ENCODE results near the gene FOXQ1. TPM values are rescaled to one million over a fixed set of nuclear protein-coding genes. Genes with fewer than 3 reads are reported as not detected.

FOXQ1 gene
- total RNA-seq, 1 experiment from 2014 or later = 55.8 TPM

DNA sequence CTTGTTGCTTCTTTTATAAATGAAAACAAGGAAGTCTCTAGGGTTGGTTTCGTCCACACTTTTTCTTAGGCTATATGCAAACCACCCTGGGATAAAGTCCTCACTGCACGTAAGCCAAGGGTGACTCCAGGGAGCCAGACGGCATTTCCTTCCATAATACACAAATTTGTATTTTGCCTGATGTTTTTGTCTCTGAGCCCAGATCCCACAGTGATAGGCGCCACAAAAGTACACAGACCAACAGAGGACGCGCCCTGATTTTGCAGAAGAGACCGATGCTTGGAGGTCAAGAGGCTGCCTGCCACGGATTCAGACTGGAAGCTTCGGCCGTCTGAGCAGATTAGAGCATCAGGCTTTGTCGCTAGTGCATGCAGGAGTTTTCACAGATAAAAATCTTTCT is 22.8 kb downstream of the FOXQ1 start:
- Histone ChIP-seq H3K27ac (peak overlapping the region; percentile 98), H3K4me2 (peak overlapping the region; percentile 80), H3K4me3 (peak overlapping the region; percentile 42), H2AFZ (no peak overlapping the region), H3K4me1 (replicated peaks; ENCODE audit: insufficient read depth) (peaks cover 63% of the 10 kb centered on the region), H4K20me1 (ENCODE audit: insufficient read depth) (no peaks in the 10 kb centered on the region), H3K27me3 (ENCODE audit: insufficient read depth, low read depth) (no peaks in the 10 kb centered on the region), H3K36me3 (ENCODE audit: low read depth) (no peaks in the 10 kb centered on the region), H3K79me2 (ENCODE audit: low read depth) (no peaks in the 10 kb centered on the region), H3F3A (ENCODE audit: insufficient read depth, low read depth) (peaks cover 55% of the 10 kb centered on the region), H3K9me3 (ENCODE audit: insufficient read depth, low read depth) (0 out of 2 replicates have a peak, but pooled peaks cover 3% of the 10 kb centered on the region), H3K9me2 (ENCODE audit: insufficient read depth) (no peaks in the 10 kb centered on the region)
- ChIA-PET CTCF (interaction anchor here (0.6 to 1.6 kb wide), 3 partner anchors 9 to 642 kb away, joined by 3 to 4 read pairs (median 4); partner anchors contain the start of gene EXOC2), POLR2A (ENCODE audit: unreplicated experiment) (interaction anchor here (0.7 to 2.0 kb wide), 4 partner anchors 9 to 170 kb away, joined by 3 to 39 read pairs (median 13); partner anchors contain the start of gene FOXQ1)
- BruUV-seq (replicated peaks) = TSS peak; percentile 75
- intact Hi-C loops (cut with micrococcal nuclease; ENCODE audit: unreplicated experiment) = loop anchor here (1.0 to 5.0 kb wide), 7 partner anchors 8 to 718 kb away; no protein-coding TSS in a partner anchor
- no peak for TF ChIP-seq EZH2 (IDR thresholded peaks at IDR 0.05; ENCODE audit: low read depth)
- TF ChIP-seq, protein P1, sequence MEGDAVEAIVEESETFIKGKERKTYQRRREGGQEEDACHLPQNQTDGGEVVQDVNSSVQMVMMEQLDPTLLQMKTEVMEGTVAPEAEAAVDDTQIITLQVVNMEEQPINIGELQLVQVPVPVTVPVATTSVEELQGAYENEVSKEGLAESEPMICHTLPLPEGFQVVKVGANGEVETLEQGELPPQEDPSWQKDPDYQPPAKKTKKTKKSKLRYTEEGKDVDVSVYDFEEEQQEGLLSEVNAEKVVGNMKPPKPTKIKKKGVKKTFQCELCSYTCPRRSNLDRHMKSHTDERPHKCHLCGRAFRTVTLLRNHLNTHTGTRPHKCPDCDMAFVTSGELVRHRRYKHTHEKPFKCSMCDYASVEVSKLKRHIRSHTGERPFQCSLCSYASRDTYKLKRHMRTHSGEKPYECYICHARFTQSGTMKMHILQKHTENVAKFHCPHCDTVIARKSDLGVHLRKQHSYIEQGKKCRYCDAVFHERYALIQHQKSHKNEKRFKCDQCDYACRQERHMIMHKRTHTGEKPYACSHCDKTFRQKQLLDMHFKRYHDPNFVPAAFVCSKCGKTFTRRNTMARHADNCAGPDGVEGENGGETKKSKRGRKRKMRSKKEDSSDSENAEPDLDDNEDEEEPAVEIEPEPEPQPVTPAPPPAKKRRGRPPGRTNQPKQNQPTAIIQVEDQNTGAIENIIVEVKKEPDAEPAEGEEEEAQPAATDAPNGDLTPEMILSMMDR (conservative IDR thresholded peaks at IDR 0.05) = no peak
- no peak for DNase-seq

DNA sequence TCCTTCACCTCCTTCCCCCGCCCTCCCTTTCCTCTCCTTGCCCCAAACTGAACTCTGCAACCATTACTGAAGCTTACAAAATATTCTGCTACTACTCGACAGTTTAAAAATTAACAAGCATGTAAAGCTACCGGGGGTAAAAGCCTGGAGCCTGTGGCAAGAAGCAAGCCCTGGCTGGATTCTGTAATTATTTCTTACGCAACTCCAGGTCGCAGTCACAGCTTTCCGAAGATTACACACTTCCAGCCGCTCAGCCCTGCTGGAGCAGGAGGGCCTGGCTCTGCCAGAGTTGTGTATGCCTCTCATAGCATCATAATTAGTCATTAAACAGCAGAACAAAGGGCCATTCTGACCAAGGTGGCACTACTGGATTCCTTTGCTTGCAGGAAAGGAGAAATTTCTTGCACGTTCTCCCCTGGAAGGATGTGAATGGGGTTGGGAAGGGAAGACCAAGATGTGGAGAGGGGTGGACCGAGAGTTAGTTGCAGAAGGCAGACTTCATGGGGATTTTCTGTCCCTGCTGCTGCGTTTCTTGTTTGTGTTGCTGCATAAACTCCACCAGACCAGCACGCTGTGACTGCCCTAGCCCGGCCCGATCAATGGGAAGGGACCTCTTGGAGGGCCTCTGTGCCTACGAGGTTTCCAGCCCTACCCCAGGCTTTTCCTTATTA is 23.6 kb downstream of the FOXQ1 start:
- H3K27me3 ChIP-seq (ENCODE audit: insufficient read depth, low read depth) = no peaks in the 10 kb centered on the region
- intact Hi-C loops (cut with micrococcal nuclease; ENCODE audit: unreplicated experiment) = loop anchor here (1.0 to 5.0 kb wide), 11 partner anchors 24 to 1147 kb away; no protein-coding TSS in a partner anchor
- BruUV-seq (replicated peaks) = no TSS peak
- peaks cover 55% of the 10 kb centered on the region for H3F3A ChIP-seq (ENCODE audit: insufficient read depth, low read depth)
- no peak overlapping the region for H2AFZ ChIP-seq
- peak overlapping the region; percentile 48 for H3K4me3 ChIP-seq
- H3K27ac ChIP-seq = peak overlapping the region; percentile 98
- H3K4me2 ChIP-seq = peak overlapping the region; percentile 89
- no peaks in the 10 kb centered on the region for H4K20me1 ChIP-seq (ENCODE audit: insufficient read depth)
- H3K4me1 ChIP-seq (replicated peaks; ENCODE audit: insufficient read depth) = peaks cover 63% of the 10 kb centered on the region
- H3K9me2 ChIP-seq (ENCODE audit: insufficient read depth) = no peaks in the 10 kb centered on the region
- no peaks in the 10 kb centered on the region for H3K36me3 ChIP-seq (ENCODE audit: low read depth)
- H3K79me2 ChIP-seq (ENCODE audit: low read depth) = no peaks in the 10 kb centered on the region
- no peaks in the 10 kb centered on the region for H3K9me3 ChIP-seq (ENCODE audit: insufficient read depth, low read depth)
- ChIA-PET POLR2A (ENCODE audit: unreplicated experiment) (interaction anchor here (0.6 to 2.0 kb wide), 6 partner anchors 10 to 170 kb away, joined by 3 to 39 read pairs (median 12); partner anchors contain the start of gene FOXQ1), CTCF (interaction anchor here (0.6 to 1.9 kb wide), 8 partner anchors 10 to 743 kb away, joined by 3 to 18 read pairs (median 4); partner anchors contain the start of gene FOXQ1)
- peak; percentile 88 to 97 for DNase-seq
- TF ChIP-seq, protein P1 (conservative IDR thresholded peaks at IDR 0.05) = no peak
- no peak for TF ChIP-seq EZH2 (IDR thresholded peaks at IDR 0.05; ENCODE audit: low read depth)

DNA sequence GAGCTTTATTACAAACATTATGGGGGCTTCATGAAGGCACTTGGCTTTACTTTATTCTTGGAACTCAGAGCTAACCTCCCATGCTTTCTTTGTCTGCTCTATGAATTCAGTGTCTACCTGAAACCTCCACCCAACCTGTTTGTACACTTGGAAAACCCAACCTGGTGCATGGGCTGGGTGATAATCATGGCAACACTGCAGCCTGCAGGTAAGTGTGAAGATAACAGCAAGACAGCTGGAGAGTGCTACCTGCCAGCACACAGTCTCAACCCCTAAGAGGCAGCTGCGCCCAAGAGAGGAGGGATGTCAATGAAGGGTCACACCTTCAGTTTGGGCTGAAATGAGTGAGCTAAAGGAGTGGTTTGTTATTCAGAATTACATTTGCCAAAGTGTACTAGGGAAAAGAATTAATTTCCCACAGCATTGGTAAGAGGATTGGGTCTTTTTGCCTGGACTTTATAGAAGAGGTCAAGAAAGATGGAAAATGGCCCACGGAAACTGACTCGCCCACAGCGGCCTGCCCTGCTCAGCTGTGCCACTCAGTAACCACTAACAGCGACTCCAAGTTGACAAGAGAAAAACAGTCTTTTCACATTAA is 24.4 kb downstream of the FOXQ1 start:
- Histone ChIP-seq H3K79me2 (ENCODE audit: low read depth) (no peaks in the 10 kb centered on the region), H2AFZ (no peak overlapping the region), H3K4me2 (peak overlapping the region; percentile 89), H3K27me3 (ENCODE audit: insufficient read depth, low read depth) (no peaks in the 10 kb centered on the region), H3K9me3 (ENCODE audit: insufficient read depth, low read depth) (no peaks in the 10 kb centered on the region), H3K36me3 (ENCODE audit: low read depth) (no peaks in the 10 kb centered on the region), H3K4me3 (peak overlapping the region; percentile 48), H4K20me1 (ENCODE audit: insufficient read depth) (no peaks in the 10 kb centered on the region), H3K27ac (peak overlapping the region; percentile 98), H3F3A (ENCODE audit: insufficient read depth, low read depth) (peaks cover 55% of the 10 kb centered on the region), H3K9me2 (ENCODE audit: insufficient read depth) (no peaks in the 10 kb centered on the region), H3K4me1 (replicated peaks; ENCODE audit: insufficient read depth) (peaks cover 63% of the 10 kb centered on the region)
- CTCF ChIA-PET = interaction anchor here (0.6 to 1.9 kb wide), 8 partner anchors 11 to 744 kb away, joined by 3 to 18 read pairs (median 4); partner anchors contain the start of gene FOXQ1
- TF ChIP-seq, protein P1 (conservative IDR thresholded peaks at IDR 0.05) = peak; percentile 75
- TF ChIP-seq EZH2 (IDR thresholded peaks at IDR 0.05; ENCODE audit: low read depth) = no peak
- intact Hi-C loops (cut with micrococcal nuclease; ENCODE audit: unreplicated experiment) = loop anchor here (1.0 to 5.0 kb wide), 7 partner anchors 44 to 1148 kb away; no protein-coding TSS in a partner anchor
- POLR2A ChIA-PET (ENCODE audit: unreplicated experiment) = interaction anchor here (0.6 to 2.0 kb wide), 8 partner anchors 10 to 615 kb away, joined by 3 to 39 read pairs (median 4); partner anchors contain the start of gene FOXQ1
- peak; percentile 81 to 82 for DNase-seq
- BruUV-seq (replicated peaks) = no TSS peak

Measured in PC-9 (cell line).